GM19043 (cell line): ENCODE data around the gene MUC15.
"Not testable (repeated sequence)": the region's sequence is repeated elsewhere in the genome, so short reads cannot be mapped to it uniquely, and the experiment has no call there.

Experiments used
- ATAC-seq: cut with Tn5 transposase; IDR thresholded peaks from one replicate; pipeline ENCODE4 v1.9.1; 2021; ENCODE audit warnings: low read depth; ENCODE audit not compliant: unreplicated experiment

The MUC15 gene, protein sequence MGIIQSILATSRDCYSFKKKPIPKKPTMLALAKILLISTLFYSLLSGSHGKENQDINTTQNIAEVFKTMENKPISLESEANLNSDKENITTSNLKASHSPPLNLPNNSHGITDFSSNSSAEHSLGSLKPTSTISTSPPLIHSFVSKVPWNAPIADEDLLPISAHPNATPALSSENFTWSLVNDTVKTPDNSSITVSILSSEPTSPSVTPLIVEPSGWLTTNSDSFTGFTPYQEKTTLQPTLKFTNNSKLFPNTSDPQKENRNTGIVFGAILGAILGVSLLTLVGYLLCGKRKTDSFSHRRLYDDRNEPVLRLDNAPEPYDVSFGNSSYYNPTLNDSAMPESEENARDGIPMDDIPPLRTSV

DNA sequence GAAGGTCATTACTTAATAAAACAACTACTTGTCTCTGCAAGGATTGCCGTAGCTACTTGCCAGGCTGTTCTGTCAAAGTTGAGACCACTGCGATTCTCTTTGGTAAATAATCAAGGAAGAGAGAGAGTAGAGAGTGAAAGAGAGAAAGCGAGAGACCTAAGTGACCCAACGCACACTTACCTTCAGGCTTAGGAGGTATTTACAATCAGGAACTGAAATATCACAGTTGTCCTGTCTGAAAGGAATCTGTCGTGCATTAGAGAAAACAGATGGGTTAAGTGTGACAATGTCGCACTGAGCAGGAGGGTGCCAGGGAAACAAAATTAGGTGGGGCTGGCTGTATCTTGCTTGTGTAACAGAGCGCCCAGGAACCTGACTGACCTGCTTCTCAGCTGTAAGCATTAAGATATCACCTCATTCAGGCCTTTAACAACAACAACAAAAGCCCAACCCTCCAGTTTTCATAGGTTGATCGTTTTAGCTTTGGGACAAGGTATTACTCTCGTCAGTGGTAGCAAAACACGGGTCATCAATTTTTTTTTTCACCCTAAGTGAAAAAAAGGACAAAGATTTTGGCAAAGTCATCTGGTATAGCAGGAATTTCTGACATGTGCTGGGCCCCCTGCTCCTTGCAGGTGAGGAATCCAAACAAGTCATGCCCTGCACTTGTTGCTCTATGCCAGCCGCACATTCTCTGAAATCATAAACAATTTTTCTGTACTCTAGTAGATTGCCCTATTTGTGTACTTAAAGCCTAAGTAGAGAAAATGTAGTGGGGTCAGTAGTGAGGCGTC lies at the start of gene MUC15:
MUC15 (minus strand) TSS at position 403 of the 794 bp plus-strand sequence. CDS start 5,169 bp downstream, outside the sequence.
- no peak for ATAC-seq

GRCh38 chr11:26621132-26621531 lies 49.1 kb upstream of the MUC15 start:
- no peak for ATAC-seq

GRCh38 chr11:26620282-26621045 lies 48.4 kb upstream of the MUC15 start:
- no peak for ATAC-seq

GRCh38 chr11:26618441-26618840 lies 46.4 kb upstream of the MUC15 start:
- no peak for ATAC-seq

GRCh38 chr11:26613759-26614158 lies 41.7 kb upstream of the MUC15 start:
- ATAC-seq = no peak

DNA sequence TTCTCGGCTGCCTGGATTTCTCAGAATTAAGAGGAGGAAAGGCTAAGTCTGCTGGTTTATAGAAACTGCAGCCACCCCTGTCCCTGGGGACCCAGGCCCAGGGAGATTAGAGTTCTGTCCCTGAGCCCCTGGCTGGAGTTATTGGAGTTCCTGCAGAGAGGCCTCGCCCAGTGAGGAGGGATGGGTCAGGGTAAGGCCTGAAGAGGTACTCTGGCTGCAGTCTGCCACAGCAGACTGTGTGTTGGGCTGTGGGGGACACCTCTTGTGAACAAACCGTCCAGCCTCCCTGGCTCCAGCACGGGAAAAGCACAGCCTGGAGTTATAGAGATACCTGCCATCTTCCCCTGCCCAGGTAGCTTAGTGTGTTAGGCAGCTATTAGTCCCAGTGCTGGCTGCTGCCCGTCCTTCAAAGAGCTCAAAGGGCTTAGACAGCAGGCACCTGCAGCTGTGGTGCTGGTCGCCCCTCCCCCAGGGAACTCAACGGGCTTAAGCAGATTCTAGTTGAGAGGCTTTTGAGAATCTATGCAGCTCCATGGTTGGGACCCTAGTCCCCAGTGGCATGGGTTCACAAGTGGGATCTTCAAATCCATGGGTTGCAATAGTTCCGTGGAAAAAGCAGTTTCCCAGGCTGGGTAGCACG lies 36.6 kb upstream of the MUC15 start:
- no peak for ATAC-seq

DNA sequence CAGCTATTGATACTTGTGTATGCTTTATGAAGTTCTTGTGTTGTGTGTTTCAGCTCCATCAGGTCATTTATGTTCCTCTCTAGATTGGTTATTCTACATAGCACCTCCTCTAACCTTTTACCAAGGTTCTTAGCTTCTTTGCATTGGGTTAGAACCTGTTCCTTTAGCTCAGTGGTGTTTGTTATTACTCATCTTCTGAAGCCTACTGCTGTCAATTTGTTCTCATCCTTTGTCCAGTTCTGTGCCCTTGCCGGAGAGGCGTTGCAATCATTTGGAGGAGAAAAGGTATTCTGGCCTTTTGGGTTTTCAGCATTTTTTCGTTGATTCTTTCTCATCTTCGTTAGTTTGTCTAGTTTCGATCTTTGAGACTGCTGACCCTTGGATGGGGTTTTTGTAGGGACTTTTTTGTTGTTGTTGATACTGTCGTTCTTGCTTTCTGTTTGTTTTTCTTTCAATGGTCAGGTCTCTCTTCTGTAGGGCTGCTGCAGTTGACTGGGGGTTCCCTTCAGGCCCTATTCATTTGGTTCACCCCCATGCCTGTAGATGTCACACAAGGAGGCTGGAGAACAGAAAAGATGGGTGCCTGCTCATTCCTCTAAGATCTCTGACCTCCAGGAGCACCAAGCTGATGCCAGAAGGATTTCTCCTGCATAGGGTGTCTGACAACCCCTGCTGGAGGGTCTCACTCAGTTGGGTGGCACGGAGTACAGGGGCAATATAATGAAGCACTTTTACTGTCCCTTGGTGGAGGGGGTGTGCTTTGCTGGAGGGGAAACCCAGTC lies 35.9 kb upstream of the MUC15 start:
- ATAC-seq = no peak

DNA sequence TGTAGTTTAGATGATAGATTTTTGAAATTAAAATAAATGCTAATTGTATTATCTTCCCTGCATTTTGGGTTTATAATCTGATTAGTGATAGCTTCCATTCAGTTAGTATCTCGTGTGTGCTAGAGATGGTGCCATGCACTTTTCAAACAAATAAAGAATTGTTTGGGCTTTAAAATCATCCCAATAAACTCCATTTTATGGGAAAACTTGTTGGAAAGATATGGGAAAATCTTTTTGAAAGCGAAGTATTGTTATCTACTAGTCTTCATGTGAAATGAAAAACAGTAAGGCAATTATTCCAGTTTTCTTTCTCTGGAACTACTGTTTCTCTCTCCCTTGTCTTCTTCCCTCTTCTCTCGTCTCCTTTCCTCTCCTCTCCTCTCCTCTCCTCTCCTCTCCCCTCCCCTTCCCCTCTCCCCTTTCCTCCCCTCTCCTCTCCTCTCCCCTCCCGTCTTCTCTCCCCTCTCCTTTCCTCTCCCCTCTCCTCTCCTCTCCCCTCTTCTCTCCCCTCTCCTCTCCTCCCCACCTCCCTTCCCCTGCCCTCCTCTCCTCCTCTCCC lies 27.9 kb upstream of the MUC15 start:
- no peak for ATAC-seq

DNA sequence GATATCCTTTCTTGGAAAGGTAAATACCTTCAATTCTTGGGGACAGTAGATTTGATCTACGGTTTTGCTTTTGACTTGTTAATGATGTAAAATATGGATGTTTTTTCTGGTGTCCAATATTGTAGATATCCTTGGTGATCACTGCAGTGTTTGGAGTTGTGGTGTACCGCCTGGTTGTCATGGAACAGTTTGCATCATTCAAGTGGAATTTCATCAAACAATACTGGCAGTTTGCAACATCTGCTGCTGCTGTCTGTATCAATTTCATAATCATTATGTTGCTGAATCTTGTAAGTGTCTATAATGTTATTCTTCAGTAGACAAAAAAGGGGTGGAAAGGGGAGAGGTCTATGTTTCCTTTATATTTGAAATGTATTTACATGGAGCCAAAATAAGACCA lies 27.4 kb upstream of the MUC15 start:
- ATAC-seq = no peak

GRCh38 chr11:26597899-26598298 lies 25.8 kb upstream of the MUC15 start:
- no peak for ATAC-seq

DNA sequence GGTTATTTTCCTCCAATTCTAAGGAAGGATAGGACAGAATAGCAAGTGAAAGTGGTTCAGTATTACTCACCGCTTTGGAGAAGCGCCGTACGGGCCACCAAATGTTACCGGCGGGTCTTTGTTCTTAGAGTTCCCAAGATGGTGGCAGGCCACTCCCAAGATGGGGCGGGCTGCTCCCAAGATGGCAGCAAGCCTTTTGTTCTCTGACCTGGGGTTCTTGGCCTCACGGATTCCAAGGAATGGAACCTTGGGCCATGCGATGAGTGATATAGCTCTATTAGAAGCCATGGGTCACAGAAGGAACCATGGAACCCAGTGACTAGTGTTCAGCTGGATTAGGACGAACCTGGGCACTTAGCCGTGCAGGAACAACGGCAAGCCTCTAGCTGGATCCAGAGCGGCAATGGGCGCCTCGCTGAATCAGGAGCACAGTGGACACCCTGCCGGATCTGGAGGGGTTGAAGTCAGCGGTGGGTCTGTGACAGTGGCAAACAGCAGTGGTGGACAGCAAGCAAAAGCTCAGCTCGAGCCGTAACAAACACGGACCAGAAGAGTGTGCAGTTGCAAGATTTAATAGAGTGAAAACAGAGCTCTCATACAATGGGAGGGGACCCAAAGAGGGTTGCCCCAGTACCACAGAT lies 25.1 kb upstream of the MUC15 start:
- not testable (repeated sequence) for ATAC-seq

GRCh38 chr11:26595207-26595865 lies 23.3 kb upstream of the MUC15 start:
- not testable (repeated sequence) for ATAC-seq

DNA sequence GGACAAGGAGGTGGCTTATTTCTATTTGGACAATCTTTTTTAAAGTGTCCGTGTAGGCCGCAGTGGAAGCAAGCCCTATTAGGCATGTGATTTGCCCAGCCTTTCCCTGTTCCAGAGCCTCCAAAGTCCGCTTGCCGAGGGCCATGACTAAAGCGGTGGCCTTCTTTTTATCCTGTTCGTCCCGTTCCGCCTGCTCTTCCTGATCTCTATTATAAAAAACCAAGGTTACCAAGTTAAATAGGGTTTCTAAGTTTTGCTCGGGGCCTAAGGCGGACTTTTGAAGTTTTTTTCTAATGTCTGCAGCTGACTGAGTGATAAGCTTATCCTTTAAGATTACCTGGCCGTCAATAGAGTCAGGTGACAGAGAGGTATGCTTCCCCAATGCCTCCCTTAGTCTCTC lies 21.6 kb upstream of the MUC15 start:
- no peak for ATAC-seq

DNA sequence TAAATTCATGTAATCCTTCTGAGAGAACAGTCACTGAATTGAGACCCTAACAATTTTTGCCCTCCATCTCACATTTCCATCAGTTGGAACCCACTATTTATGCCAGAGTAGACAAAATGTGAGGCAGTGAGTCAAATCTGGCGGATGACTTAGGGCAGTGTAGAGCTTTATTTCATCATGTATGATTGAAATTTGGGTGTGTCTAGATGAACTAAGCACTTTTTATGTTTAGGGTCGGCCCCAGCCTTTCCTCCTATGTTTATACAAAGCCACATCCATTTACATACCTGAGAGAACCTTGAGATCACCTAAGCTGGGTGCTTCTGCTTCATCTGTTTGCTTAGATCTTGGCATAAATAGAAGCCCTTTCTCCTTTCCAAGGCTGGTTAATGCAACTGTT lies 15.0 kb upstream of the MUC15 start:
- ATAC-seq = no peak

DNA sequence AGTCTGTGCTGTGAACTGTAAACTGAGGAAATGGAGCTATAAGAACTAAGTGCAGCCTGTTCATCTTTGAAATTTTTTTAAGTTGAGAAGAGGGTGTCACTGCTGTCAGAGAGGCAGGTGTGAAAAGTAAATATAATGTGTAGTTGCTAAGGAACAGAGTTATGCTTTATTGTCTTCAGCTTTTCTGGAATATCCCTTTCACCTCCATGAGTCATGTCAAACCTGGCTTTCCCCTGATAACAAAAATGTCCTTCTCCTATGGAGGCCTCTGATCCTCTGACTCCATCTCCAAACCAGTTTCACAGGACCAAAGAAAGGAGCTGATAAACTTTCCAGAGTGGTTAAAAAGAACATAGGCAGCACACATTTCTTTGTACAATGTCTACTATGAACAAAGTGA lies 12.8 kb upstream of the MUC15 start:
- ATAC-seq = no peak

GRCh38 chr11:26583550-26583949 lies 11.5 kb upstream of the MUC15 start:
- no peak for ATAC-seq

- no peak for ATAC-seq
Observed at GRCh38 chr11:26580929-26581328, 8.9 kb upstream of the MUC15 start.

DNA sequence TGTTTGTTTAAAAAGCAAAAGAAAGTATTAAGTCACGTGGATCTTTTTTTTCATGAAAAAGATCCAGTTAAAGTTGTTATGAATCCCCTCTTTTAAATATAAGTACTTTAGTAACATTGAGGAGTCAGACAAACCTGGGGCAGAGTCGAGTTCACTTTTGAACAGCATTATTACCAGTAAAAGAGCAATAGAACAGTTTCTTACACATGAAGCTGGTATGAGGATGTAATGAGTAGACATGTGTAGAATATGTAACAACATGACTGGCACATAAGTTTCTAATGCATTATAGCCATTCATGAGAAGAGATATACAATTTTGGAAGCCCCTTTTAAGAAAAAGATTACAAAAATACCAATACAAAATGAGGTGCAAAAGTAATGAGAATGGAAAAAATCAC lies 7.6 kb upstream of the MUC15 start:
- ATAC-seq = no peak
